ENCODE measurements around the gene OXT.

DNA sequence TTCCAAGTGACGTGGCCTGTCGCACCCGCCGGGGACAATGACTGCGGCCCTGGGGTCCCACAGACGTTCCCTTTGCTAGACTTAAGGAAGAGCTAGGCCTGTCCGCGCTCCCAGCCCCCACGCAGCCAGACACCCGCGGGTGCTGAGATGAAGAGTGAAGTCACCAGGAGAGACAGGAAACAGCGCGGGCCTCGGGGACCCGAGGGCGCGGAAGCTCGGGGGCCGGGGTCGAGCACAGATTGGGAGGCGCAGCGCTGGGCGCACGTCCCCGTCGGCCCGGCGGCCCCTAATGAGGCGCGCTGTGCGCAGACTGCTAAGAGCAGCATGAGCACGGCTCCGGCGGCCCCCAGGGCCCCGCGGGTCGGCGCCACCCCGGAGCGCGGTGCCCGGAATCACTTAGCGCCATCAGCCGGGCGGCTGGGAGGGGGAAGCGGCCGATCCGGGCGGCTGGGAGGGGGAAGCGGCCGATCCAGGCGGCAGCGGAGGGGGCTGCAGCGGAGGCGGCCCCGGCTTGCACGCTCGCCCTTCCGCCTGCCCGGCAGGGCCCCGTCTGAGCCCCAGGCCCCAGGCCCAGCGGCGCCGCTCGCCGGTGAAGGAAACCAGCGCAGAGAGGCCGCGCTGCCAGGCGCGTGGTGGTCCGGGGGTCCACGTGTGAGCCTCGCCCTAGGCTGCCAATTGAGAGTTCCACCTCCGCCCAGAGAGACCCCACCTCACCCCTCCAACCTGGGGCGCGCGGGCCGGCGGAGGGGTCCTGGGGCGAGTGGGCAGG is 21.4 kb downstream of the OXT start:
- TF ChIP-seq, protein P1, sequence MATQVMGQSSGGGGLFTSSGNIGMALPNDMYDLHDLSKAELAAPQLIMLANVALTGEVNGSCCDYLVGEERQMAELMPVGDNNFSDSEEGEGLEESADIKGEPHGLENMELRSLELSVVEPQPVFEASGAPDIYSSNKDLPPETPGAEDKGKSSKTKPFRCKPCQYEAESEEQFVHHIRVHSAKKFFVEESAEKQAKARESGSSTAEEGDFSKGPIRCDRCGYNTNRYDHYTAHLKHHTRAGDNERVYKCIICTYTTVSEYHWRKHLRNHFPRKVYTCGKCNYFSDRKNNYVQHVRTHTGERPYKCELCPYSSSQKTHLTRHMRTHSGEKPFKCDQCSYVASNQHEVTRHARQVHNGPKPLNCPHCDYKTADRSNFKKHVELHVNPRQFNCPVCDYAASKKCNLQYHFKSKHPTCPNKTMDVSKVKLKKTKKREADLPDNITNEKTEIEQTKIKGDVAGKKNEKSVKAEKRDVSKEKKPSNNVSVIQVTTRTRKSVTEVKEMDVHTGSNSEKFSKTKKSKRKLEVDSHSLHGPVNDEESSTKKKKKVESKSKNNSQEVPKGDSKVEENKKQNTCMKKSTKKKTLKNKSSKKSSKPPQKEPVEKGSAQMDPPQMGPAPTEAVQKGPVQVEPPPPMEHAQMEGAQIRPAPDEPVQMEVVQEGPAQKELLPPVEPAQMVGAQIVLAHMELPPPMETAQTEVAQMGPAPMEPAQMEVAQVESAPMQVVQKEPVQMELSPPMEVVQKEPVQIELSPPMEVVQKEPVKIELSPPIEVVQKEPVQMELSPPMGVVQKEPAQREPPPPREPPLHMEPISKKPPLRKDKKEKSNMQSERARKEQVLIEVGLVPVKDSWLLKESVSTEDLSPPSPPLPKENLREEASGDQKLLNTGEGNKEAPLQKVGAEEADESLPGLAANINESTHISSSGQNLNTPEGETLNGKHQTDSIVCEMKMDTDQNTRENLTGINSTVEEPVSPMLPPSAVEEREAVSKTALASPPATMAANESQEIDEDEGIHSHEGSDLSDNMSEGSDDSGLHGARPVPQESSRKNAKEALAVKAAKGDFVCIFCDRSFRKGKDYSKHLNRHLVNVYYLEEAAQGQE (IDR thresholded peaks at IDR 0.05; ENCODE audit: insufficient read depth in 1 of 2, low read depth in 2 of 2, low read length in 2 of 2) = no peak
- TF ChIP-seq TAF1 (IDR thresholded peaks at IDR 0.05; ENCODE audit: borderline replicate concordance, insufficient read depth, low read length) (no peak), POLR2AphosphoS5 (IDR thresholded peaks at IDR 0.05; ENCODE audit: low read depth, low read length) (no peak), FOXP2 (optimal IDR thresholded peaks at IDR 0.05; ENCODE audit: borderline replicate concordance, extremely low read depth, extremely low read length, insufficient read depth) (no peak), SIN3A (IDR thresholded peaks at IDR 0.05; ENCODE audit: borderline replicate concordance, insufficient read depth, low read length) (no peak)

All from PFSK-1 (cell line).